GM18873 (cell line): ENCODE measurements around the gene CDKL4.
"Not testable (repeated sequence)": the region's sequence is repeated elsewhere in the genome, so short reads cannot be mapped to it uniquely, and the experiment has no call there.

Experiments used
- ATAC-seq: cut with Tn5 transposase; IDR thresholded peaks from one replicate; pipeline ENCODE4 v1.9.1; 2021; ENCODE audit warnings: mild to moderate bottlenecking, moderate library complexity, moderate number of reproducible peaks; ENCODE audit not compliant: unreplicated experiment, low FRiP score

Gene CDKL4

GRCh38 chr2:39234754-39235153, 9.0 kb downstream of the CDKL4 start:
- ATAC-seq = no peak

GRCh38 chr2:39232141-39232540, 11.6 kb downstream of the CDKL4 start:
- ATAC-seq = no peak

GRCh38 chr2:39228413-39229209, 15.2 kb downstream of the CDKL4 start:
- peak; percentile 13 for ATAC-seq

- peak; percentile 70 for ATAC-seq
Observed at GRCh38 chr2:39227628-39228412, 15.9 kb downstream of the CDKL4 start.

GRCh38 chr2:39225567-39225966, 18.2 kb downstream of the CDKL4 start:
- ATAC-seq = no peak

- ATAC-seq = no peak
Observed at GRCh38 chr2:39223909-39224308, 19.9 kb downstream of the CDKL4 start.

GRCh38 chr2:39221459-39221858, 22.3 kb downstream of the CDKL4 start:
- ATAC-seq = no peak

- no peak for ATAC-seq
Observed at GRCh38 chr2:39220136-39220535, 23.6 kb downstream of the CDKL4 start.

GRCh38 chr2:39218391-39218790, 25.4 kb downstream of the CDKL4 start:
- no peak for ATAC-seq

GRCh38 chr2:39217192-39217550, 26.6 kb downstream of the CDKL4 start:
- ATAC-seq = no peak

- ATAC-seq = no peak
Observed at GRCh38 chr2:39216346-39217191, 27.2 kb downstream of the CDKL4 start.

- ATAC-seq = no peak
Observed at GRCh38 chr2:39215545-39215944, 28.2 kb downstream of the CDKL4 start.

GRCh38 chr2:39213015-39213414, 30.8 kb downstream of the CDKL4 start:
- no peak for ATAC-seq

- no peak for ATAC-seq
Observed at GRCh38 chr2:39210846-39211245, 32.9 kb downstream of the CDKL4 start.

GRCh38 chr2:39203382-39203781, 40.4 kb downstream of the CDKL4 start:
- no peak for ATAC-seq

- ATAC-seq = no peak
Observed at GRCh38 chr2:39202639-39203369, 41.0 kb downstream of the CDKL4 start.

GRCh38 chr2:39197003-39197402, 46.8 kb downstream of the CDKL4 start:
- ATAC-seq = not testable (repeated sequence)

GRCh38 chr2:39194686-39195085, 49.1 kb downstream of the CDKL4 start:
- no peak for ATAC-seq

- ATAC-seq = no peak
Observed at GRCh38 chr2:39188960-39189494, 54.7 kb downstream of the CDKL4 start.

GRCh38 chr2:39183673-39184072, 60.1 kb downstream of the CDKL4 start:
- no peak for ATAC-seq
